ENCODE results near the gene C22orf42.

C22orf42 gene

DNA sequence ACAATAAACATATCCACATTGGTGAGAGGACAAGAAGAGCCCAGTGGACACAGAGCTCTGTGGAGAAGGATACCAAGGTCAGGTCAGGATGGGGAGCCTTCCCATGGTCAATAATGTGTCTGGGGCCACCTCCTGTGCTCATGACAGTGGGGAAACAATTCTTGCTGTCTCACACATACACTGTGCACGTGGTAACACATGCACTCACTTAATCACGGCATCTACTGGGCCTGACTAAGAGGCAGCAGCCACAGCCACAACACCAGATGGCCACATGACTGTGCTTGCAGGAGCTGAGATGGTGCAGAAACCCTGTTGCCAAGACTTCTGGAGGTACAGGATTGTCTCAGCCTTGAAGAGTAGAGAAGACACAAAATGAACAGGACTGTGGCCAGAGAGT is 28.6 kb downstream of the C22orf42 start:
- no peak overlapping the region for H3K27ac ChIP-seq
- TF ChIP-seq ZFX (IDR thresholded peaks at IDR 0.05) (no peak), CTCF (conservative IDR thresholded peaks at IDR 0.05) (no peak)

- TF ChIP-seq CTCF (conservative IDR thresholded peaks at IDR 0.05) (no peak), ZFX (IDR thresholded peaks at IDR 0.05) (no peak)
- no peak overlapping the region for H3K27ac ChIP-seq
These were observed 31.2 kb downstream of the C22orf42 start for GRCh38 chr22:32127904-32128303.

DNA sequence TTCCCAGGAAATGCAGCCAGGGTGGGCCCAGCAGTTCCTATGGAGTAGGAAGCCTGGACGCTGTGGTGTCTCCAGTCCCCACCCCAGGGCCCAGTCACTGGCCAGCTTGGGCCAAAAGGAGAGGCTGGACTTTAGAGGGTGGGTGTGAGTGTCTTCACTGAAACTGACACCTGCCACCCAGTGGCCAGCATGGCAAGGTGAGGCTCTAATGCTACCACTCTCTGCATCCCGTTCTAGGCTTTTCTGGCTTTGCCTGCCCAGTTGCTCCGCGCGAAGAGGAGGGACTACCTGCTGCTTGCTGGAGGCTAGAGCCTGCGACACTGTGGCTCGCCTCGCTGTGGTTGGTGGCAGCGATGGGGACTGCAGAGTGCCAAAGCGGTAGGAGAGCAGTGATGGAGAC is 35.4 kb downstream of the C22orf42 start:
- no peak overlapping the region for H3K27ac ChIP-seq
- no peak for TF ChIP-seq ZFX (IDR thresholded peaks at IDR 0.05)
- peak; percentile 69 for TF ChIP-seq CTCF (conservative IDR thresholded peaks at IDR 0.05)

DNA sequence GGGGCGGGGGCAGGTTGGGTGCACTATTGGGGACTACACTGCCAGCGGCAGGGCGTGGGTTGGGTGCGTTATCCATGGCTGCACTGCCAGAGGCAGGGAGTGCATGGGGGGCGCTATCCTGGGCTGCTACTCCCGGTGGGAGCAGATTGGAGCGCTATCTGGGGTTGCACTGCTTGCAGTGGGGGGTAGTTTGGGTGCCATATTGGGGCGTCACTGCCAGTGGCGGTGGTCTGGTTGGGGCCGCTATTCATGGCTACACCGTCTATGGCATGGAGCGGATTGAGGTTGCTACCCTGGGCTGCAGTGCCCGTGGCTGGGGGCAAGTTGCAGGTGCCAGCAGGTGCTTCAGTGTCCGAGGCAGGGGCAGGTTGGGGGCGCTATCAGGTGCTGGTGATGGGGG is 36.2 kb downstream of the C22orf42 start:
- H3K27ac ChIP-seq: no peak overlapping the region
- TF ChIP-seq CTCF (conservative IDR thresholded peaks at IDR 0.05) (no peak), ZFX (IDR thresholded peaks at IDR 0.05) (no peak)

DNA sequence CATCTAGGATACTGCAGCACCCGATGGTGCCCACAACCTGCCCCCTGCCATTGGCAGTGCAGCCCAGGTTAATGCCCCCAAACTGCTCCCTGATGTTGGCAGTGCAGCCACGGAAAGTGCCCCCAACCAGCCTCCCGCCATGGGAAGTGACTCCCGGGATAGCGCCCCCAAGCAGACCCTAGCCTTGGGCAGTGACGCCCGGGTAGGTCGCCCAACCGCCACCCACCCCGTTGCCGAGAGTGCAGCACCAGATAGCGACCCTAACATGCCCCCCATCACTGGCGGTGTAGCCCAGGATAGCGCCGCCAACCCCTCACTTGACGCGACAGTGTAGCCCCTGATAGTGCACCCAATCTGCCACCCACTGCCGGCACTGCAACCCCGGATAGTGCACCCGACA is 38.5 kb downstream of the C22orf42 start:
- TF ChIP-seq ZFX (IDR thresholded peaks at IDR 0.05) (no peak), CTCF (conservative IDR thresholded peaks at IDR 0.05) (no peak)
- no peak overlapping the region for H3K27ac ChIP-seq

DNA sequence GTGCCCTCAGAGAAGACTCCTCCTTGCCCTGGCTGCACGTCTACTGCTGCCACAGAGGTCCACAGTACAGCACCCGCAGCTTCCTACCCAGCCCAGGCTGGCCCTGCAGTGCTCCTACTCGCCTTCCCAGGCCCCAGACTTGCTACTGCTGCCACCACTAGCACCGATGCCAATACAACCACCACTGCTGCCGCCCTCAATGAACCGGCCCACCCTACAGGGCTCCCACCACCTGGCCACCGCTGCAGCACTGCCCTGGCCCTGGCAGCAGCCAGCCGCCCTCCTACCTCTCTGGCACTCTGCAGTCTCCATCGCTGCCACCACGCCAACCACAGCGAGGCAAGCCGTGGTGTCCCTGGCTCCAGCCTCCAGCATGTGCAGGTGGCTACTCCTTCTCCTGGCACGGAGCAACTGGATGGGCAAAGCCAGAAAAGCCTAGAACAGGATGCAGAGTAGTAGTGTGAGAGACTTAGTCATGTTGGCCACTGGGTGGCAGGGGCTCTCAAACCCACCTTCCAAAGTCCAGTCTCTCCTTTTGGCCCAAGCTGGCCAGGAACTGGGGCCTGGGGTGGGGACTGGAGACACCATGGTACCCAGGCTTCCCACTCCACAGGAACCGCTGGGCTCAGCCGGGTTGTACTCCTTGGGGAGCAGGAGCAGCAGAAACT is 39.4 kb downstream of the C22orf42 start:
- TF ChIP-seq ZFX (IDR thresholded peaks at IDR 0.05) (no peak), CTCF (conservative IDR thresholded peaks at IDR 0.05) (no peak)
- no peak overlapping the region for H3K27ac ChIP-seq

GRCh38 chr22:32112380-32112779 is 46.7 kb downstream of the C22orf42 start:
- TF ChIP-seq CTCF (conservative IDR thresholded peaks at IDR 0.05) (no peak), ZFX (IDR thresholded peaks at IDR 0.05) (no peak)
- H3K27ac ChIP-seq: no peak overlapping the region

Data from C4-2B (cell line).